Smooth muscle cell (in vitro differentiated cells): ENCODE measurements around the gene PLXND1. TPM values are rescaled to one million over a fixed set of nuclear protein-coding genes. Genes with fewer than 3 reads are reported as not detected.

Experiments
- DNase-seq: peaks from one replicate; lab custom pipeline; 2025; ENCODE audit not compliant: unreplicated experiment; lab: John Stamatoyannopoulos, UW
- H2AFZ ChIP-seq: fragments of 200-600 bp; sonication (generic); 2 replicates; pipeline ENCODE4 v1.6.0; 2016; ENCODE audit warnings: antibody characterized with exemption, low read depth, mild to moderate bottlenecking
- H3F3A ChIP-seq: fragments of 200-600 bp; sonication (generic); 2 replicates; pipeline ENCODE4 v1.6.0; 2017; ENCODE audit warnings: antibody characterized with exemption, low read depth
- H3K27ac ChIP-seq: fragments of 200-600 bp; sonication (generic); 2 replicates; pipeline ENCODE4 v1.5.1; 2016; ENCODE audit warnings: low read depth, mild to moderate bottlenecking
- H3K27me3 ChIP-seq: fragments of 200-600 bp; sonication (generic); 2 replicates; pipeline ENCODE4 v1.6.1; 2016; ENCODE audit warnings: low read depth, mild to moderate bottlenecking
- H3K36me3 ChIP-seq: fragments of 200-600 bp; sonication (generic); 2 replicates; pipeline ENCODE4 v1.5.1; 2016; ENCODE audit warnings: low read depth
- H3K4me1 ChIP-seq: fragments of 200-600 bp; sonication (generic); 2 replicates; pipeline ENCODE4 v1.5.1; 2016; ENCODE audit warnings: low read depth
- H3K4me2 ChIP-seq: fragments of 200-600 bp; sonication (generic); 2 replicates; pipeline ENCODE4 v1.6.0; 2016; ENCODE audit warnings: mild to moderate bottlenecking
- H3K4me3 ChIP-seq: fragments of 200-600 bp; sonication (generic); 2 replicates; pipeline ENCODE4 v1.5.1; 2016; ENCODE audit warnings: mild to moderate bottlenecking
- H3K79me2 ChIP-seq: fragments of 200-600 bp; sonication (generic); 2 replicates; pipeline ENCODE4 v1.6.0; 2016; ENCODE audit warnings: low read depth, mild to moderate bottlenecking
- H3K9ac ChIP-seq: fragments of 200-600 bp; sonication (generic); 2 replicates; pipeline ENCODE4 v1.6.0; 2016; ENCODE audit warnings: low read depth
- H3K9me3 ChIP-seq: fragments of 200-600 bp; sonication (generic); replicated peaks from 2 replicates; pipeline ENCODE4 v1.5.1; 2016; ENCODE audit warnings: low read depth
- H4K20me1 ChIP-seq: fragments of 200-600 bp; sonication (generic); 2 replicates; pipeline ENCODE4 v1.6.0; 2016; ENCODE audit warnings: low read depth
- CTCF ChIP-seq: fragments of 200-600 bp; sonication (generic); IDR thresholded peaks from 2 replicates; pipeline ENCODE4 v1.5.1; 2017; ENCODE audit warnings: borderline replicate concordance, mild to moderate bottlenecking, antibody characterized with exemption; ENCODE audit not compliant: insufficient read depth, poor library complexity, severe bottlenecking
- WGBS: methylation state at CpG from one replicate; pipeline ENCODE4 v1.1.7; 2016; ENCODE audit warnings: low lambda C conversion rate; 5-methylcytosine and 5-hydroxymethylcytosine counted together
- polyA plus RNA-seq: library from polyadenylated mRNA; unstranded; fragments of >200 nt; fragmentation: Nextera tagmentation; extraction: Ambion mirVana; gene quantifications from 2 replicates; pipeline ENCODE4 v1.2.1, GENCODE V29; 2016
- total RNA-seq: library from RNA; depleted of rRNA; stranded (reverse); fragments of >200 nt; gene quantifications from 2 replicates; pipeline ENCODE4 v1.2.3, GENCODE V29; 2014

PLXND1 gene
- total and polyA plus RNA-seq, 2 experiments from 2014 or later, result 75.8 to 94.3 TPM

GRCh38 chr3:129528589-129529100 lies 77.8 kb downstream of the PLXND1 start, which contains the start of gene RHO:
RHO (plus strand) TSS chr3:129528639; CDS start chr3:129528734, 95 bp downstream.
- H4K20me1 ChIP-seq, result no peaks in the 10 kb centered on the region
- WGBS, result 96% methylated on average over 18 of the region's 18 CpGs
- no peak within 1 kb of the TSS for H3K27ac ChIP-seq
- no peak within 1 kb of the TSS for H3K4me2 ChIP-seq
- H3K4me1 ChIP-seq, result peaks cover 4% of the 10 kb centered on the region
- no peaks in the 10 kb centered on the region for H3K36me3 ChIP-seq
- no peaks in the 10 kb centered on the region for H3K27me3 ChIP-seq
- H3K9me3 ChIP-seq, result no peaks in the 10 kb centered on the region
- no peak within 1 kb of the TSS for H2AFZ ChIP-seq
- no peak within 1 kb of the TSS for H3K9ac ChIP-seq
- H3F3A ChIP-seq, result no peaks in the 10 kb centered on the region
- no peak within 1 kb of the TSS for H3K4me3 ChIP-seq
- no peaks in the 10 kb centered on the region for H3K79me2 ChIP-seq
- no peak for TF ChIP-seq CTCF
- DNase-seq, result no peak

- Histone ChIP-seq H3K27ac (no peak overlapping the region), H3K9me3 (no peaks in the 10 kb centered on the region), H3K4me3 (no peak overlapping the region), H2AFZ (no peak overlapping the region), H3F3A (no peaks in the 10 kb centered on the region), H3K4me2 (no peak overlapping the region), H3K36me3 (no peaks in the 10 kb centered on the region), H3K9ac (no peak overlapping the region), H3K79me2 (no peaks in the 10 kb centered on the region), H3K27me3 (no peaks in the 10 kb centered on the region), H3K4me1 (peaks cover 4% of the 10 kb centered on the region), H4K20me1 (no peaks in the 10 kb centered on the region)
- DNase-seq, result no peak
- WGBS, result 94% methylated on average over 11 of the region's 11 CpGs
- TF ChIP-seq CTCF, result no peak
Measured at GRCh38 chr3:129527262-129527661, 79.2 kb downstream of the PLXND1 start.

GRCh38 chr3:129526121-129526900 lies 80.2 kb downstream of the PLXND1 start:
- no peaks in the 10 kb centered on the region for H4K20me1 ChIP-seq

More at GRCh38 chr3:129526121-129526900, 80.2 kb downstream of the PLXND1 start:
- Histone ChIP-seq H3K36me3 (no peaks in the 10 kb centered on the region), H3K4me2 (no peak overlapping the region), H3K4me3 (no peak overlapping the region), H2AFZ (no peak overlapping the region), H3K9ac (no peak overlapping the region), H3K27ac (no peak overlapping the region), H3F3A (no peaks in the 10 kb centered on the region), H3K4me1 (peaks cover 4% of the 10 kb centered on the region), H3K27me3 (no peaks in the 10 kb centered on the region), H3K79me2 (no peaks in the 10 kb centered on the region), H3K9me3 (no peaks in the 10 kb centered on the region)
- TF ChIP-seq CTCF, result no peak
- WGBS, result 95% methylated on average over 12 of the region's 12 CpGs
- no peak for DNase-seq
